PC-3 (cell line): ENCODE results near the gene THUMPD1.

ENCODE experiments used
- CTCF ChIP-seq: fragments of 300-600 bp; sonication (generic); conservative IDR thresholded peaks from 2 replicates; pipeline ENCODE4 v1.5.1; 2017; ENCODE audit warnings: antibody characterized with exemption, low read depth, mild to moderate bottlenecking, low read length
- EZH2 ChIP-seq: fragments of 300-600 bp; sonication (generic); IDR thresholded peaks from one replicate; pipeline ENCODE4 v1.6.1; 2017; ENCODE audit warnings: antibody characterized with exemption, mild to moderate bottlenecking, low read length; ENCODE audit not compliant: unreplicated experiment
- EZH2phosphoT487 ChIP-seq: fragments of 300-600 bp; sonication (generic); IDR thresholded peaks from 2 replicates; pipeline ENCODE4 v1.6.1; 2018; ENCODE audit warnings: mild to moderate bottlenecking, antibody characterized with exemption, low read length, borderline replicate concordance

GRCh38 chr16:20740901-20741521, 607 bp downstream of the THUMPD1 start:
- TF ChIP-seq CTCF (no peak), EZH2phosphoT487 (no peak), EZH2 (no peak)
